HG02763 (cell line): ENCODE results near the gene REPIN1.

Experiments
- ATAC-seq: cut with Tn5 transposase; IDR thresholded peaks from one replicate; pipeline ENCODE4 v1.9.1; 2021; ENCODE audit warnings: mild to moderate bottlenecking, moderate library complexity; ENCODE audit not compliant: unreplicated experiment

REPIN1 gene

GRCh38 chr7:150388709-150389531 lies 20.3 kb downstream of the REPIN1 start:
- no peak for ATAC-seq

DNA sequence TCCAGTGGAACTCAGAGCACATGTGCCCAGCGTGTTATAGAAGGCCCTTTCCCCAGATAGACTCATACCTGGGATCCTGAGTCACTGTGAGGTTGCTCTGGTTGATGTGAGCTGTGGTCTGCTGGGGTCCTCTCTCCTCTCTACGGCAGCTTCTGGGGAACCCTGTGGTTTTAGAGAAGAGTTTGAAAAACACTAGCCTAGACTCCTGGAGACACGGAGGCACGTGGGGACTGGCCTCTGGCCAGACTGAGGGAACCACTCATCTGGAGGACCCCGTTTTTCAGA lies 20.9 kb downstream of the REPIN1 start:
- ATAC-seq: no peak

DNA sequence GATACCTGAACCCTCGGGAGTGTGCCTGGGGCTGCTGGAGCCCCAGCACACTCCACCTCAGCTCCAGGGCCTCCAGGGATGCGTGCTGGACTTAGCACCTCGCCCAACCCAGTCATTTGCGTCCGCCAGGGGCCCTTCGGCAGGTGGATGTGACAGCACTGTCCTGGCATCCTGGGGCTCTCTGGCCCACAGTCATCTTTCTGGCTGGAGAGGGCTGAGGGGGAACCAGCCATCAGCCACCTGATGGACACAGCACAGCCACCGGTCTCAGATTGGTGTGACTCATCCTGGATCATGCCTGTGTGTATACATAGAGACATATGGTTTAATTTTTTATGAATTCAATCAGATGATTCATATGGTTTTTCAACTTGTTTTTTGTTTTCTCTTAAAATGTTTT lies 21.6 kb downstream of the REPIN1 start:
- ATAC-seq: no peak

- ATAC-seq: no peak
Measured at GRCh38 chr7:150393325-150393724, 24.7 kb downstream of the REPIN1 start.

- no peak for ATAC-seq
Measured at GRCh38 chr7:150396426-150396825, 27.8 kb downstream of the REPIN1 start.

DNA sequence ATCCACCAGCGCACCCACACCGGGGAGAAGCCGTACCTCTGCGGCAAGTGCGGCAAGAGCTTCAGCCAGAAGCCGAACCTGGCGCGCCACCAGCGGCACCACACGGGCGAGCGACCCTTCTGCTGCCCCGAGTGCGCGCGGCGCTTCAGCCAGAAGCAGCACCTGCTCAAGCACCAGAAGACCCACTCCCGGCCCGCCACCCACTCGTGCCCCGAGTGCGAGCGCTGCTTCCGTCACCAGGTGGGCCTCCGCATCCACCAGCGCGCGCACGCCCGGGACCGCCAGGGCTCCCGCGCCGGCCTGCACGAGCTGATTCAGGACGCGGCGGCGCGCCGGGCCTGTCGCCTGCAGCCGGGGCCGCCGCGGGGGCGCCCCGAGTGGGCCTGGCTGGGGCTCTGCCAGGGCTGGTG lies 28.2 kb downstream of the REPIN1 start:
- no peak for ATAC-seq

DNA sequence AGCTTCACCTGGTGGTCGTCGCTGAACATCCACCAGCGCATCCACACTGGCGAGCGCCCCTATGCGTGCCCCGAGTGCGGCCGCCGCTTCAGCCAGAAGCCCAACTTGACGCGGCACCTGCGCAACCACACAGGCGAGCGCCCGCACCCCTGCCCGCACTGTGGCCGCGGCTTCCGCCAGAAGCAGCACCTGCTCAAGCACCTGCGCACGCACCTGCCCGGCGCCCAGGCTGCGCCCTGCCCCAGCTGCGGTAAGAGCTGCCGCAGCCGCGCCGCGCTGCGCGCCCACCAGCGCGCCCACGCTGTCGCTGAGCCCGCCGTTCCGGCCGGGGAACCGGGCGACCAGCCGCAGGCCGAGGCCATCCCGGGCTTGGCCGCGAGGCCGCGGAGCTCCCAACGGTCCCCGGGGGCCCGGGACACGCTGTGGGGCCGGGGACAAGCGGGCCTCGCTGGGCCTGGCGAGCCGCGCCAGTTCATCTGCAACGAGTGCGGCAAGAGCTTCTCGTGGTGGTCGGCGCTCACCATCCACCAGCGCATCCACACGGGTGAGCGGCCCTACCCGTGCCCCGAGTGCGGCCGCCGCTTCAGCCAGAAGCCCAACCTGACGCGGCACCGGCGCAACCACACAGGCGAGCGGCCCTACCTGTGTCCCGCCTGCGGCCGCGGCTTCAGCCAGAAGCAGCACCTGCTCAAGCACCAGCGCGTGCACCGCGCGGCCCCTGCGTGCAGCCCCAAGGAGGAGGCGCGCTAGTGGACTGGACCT lies 28.9 kb downstream of the REPIN1 start:
- ATAC-seq: no peak

DNA sequence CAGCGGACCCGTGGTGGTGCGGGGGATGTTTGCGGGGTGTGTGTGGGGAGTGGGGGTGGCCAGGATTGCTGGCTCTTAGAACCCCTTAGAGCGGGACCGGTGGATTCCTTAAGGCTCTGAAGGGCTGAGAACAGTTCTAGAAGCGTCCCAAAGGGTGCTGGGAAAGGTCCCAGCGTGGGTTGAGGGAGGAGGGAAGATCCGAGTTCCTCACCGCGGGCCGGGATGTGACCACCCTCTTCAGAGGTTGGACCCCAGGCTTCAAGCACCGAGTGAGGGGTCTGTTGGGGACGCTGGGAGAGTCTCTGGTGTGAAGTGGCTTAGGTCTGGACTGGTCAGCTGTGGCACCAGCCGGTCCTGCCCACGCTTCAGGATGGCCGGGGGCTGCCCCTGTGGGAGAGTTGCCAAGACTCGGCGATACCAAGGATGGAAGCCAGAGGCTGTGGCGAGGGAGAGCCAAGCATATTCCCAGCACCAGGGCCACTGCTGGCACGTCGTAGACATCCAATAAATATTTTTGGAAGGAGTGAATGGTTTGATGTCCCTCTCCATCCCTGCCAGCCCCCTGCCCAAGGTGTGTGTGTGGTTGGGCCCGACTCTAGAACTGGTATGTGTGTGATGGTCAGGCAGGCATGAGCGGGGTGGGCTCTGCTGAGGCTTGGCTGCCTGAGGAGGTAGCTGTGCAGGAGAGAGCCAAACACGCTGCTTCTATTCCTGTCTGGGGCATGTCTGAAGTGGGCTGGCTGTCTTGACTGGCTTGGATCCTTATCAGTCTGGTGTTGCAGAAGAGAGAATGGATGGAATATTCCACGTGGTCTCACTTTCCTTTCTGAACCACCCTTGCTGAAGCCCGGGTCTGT lies 29.7 kb downstream of the REPIN1 start:
- ATAC-seq: no peak

DNA sequence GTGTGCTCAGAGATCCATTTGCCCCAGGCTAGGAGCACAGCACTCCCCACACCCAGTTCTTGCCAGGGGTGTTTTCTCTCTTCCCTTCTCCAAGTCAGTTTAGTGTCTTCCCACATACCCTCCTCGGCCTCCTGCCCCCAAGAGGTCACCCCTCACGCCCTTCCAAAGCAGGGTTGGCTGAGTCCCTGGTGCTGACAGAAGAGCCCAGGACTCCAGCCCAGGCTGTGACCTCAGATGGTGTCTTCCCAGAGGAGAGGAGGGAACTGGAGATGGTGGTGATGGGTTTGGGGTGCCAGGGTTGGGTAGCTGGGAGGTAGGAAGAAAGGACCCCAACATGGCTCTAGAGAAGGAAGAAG lies 30.3 kb downstream of the REPIN1 start:
- no peak for ATAC-seq

DNA sequence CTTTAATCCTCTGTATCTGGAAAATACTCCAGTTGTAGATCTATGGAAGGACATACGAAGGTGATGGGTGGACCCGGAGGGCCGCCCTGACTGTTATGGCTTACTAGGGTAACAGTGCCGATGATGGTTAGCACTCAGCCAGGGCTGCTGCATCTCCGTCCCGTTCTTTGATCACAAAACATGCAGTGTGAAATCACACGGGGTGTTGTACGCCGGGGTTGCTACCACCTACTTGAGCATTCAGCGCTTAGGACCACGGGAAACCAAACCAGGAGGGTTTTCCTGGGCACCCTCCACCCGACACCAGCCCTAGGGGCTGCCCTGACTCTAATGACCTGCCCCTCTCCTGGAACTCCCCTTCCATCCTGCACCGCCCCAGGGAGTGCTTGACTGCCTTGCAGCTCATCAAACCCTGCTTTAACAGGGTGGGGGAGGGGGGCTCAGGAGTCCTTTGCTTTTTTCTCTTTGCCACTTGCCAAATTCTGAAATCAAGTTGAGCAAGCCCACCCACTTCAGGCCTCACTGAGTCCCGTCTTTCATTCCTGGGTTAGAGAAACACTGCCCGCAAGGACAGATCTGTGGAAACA lies 30.9 kb downstream of the REPIN1 start:
- ATAC-seq: no peak

DNA sequence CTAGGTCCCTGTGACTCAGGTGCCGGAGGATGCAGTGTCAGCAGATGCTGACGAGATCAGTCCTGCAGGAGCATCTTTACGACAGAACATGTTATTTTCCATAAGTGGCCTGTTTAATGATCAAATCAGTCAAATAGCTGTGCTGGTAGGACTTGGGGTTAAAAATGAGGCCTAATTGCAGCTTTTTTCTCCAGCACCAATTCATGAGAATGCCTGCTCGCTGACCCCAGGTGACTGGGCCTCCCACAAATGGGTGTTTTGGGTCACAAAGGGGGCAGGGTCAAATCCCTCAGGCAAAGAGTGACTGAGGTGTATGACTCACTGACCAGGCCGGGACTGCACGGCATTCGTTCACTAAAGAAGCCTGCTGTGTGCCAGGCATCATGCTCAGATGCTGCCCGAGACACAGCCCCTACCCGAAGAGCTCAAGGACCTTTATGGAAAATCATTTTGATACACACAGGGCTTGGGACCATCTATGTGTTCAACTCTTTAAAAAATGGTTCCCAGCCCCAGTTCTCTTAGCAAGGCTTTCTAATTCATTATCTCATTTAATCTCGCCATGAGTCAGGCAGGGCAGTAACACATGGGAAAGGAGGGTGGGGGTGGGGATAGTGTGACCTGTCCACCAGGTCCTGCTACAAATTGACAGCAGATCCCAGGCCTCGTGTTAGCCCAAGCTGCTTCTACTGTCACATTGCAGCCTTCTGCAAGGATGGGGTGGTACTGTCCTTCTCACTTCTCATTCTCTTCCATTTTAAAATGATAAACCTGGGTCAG lies 31.6 kb downstream of the REPIN1 start:
- ATAC-seq: no peak

GRCh38 chr7:150400788-150401423 lies 32.3 kb downstream of the REPIN1 start:
- ATAC-seq: no peak

GRCh38 chr7:150401424-150401790 lies 32.8 kb downstream of the REPIN1 start:
- no peak for ATAC-seq

DNA sequence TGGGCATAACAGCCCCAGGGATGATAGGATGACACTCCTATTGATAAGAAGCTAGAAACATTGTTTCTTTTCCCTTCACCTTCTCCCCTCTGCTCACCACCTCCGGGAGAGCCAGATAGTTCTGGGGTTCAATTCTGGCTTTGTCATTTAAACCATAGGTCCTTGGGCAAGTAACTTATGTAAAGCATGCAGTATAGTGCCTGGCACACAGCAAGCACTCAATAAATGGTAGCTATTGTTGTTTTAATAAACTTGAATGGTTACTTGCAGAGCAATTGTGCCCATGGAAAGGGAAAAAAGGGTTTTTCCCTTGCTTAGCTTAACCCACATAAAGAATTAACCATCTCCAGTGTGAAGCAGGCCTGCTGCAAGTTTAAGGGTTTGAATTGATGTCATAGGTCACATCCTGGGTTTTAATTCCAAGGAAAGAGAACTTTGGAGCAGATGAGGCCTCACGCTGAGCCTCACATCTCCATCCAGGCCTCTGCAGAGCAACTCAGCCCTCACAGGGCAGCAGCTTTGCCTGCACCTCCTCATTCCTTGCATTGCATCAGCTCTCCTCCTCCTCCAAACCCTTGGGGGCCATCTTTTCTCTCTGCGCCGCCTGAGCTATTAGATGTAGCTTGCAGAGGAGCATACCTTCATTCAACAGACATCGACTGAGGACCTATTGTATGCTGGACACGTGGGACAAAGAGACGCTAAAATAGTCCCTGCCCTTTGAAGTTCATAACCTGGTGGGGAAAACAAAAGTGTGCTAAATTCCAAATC lies 33.4 kb downstream of the REPIN1 start:
- ATAC-seq: no peak

DNA sequence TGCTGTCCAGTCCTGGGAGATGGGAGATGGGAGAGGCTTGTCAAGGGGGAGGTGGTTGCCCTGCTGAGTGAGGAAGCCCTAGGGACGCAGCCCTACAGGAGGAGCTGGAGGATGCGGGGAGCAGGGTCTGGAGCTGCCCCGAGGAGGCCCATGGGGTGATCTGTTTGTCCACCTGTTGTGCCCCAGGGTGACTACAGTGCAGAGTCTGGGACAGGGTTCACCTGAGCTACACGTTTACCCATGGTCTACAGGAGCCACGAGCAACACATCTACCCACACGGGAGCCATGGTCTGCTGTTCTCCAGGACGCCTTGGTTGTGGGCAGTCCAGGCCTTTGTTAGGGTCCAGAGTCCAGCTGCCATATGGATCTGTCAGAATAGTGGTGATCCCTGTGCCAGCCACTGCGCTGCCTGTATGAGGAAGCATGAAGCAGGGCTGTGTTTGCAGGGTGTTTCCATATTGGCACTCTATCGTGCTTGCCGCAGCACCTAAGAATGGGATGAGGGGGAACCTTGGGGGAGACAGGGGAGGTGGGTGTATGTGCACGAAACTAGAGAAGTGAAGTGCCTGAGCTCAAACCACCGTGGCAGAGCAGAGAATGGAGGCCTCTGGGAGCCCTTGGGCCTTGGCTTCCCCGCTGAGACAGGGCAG lies 34.2 kb downstream of the REPIN1 start:
- ATAC-seq: no peak

DNA sequence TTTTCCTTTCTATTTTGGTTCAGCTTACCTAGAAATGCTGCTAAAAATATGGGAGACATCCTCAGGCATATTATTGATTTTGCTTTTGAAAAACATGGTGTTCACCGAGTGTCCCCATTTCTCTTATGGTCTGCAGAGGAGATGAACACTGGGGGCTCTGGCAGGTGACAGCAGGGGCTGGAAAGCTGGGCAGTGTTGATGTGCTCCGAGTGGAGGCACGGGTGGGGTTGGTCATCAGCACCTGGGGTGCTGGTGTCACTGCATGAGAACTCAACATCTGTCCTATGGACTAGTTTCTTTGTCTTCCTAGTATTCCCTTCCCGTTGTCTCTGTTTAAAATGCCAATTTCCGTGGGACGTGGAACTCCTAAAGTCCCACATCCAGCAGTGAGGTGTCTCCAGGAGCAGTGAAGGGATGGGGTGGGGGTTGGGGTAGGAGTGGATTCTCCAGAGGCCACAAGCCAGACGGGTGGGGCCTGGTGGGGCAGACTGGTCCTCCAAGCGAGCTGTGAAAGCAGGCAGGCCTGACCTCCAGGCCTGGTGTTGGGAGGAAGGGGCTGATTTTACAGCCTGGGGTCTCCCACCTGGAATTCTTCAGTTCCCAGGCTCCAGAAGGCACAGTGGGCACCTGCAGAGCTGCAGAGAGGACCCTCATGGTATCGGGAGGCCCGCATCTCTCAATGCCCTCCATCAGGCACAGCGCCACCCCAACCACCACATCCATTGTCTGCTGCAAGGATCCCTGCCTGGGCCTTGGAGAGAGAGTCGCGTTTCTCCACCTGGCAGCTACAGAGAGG lies 35.0 kb downstream of the REPIN1 start:
- no peak for ATAC-seq

GRCh38 chr7:150404172-150404804 lies 35.7 kb downstream of the REPIN1 start:
- no peak for ATAC-seq
